ENCODE results near the gene RBKS.

Gene RBKS

GRCh38 chr2:27915874-27916273 is 25.7 kb upstream of the RBKS start:
- H3K79me2 ChIP-seq (ENCODE audit: low read length): no peaks in the 10 kb centered on the region
- H3K9me3 ChIP-seq (ENCODE audit: insufficient read depth, low read length): no peaks in the 10 kb centered on the region
- no peak overlapping the region for H3K27ac ChIP-seq (ENCODE audit: low read length)
- no peaks in the 10 kb centered on the region for H3K36me3 ChIP-seq (replicated peaks; ENCODE audit: low read depth, low read length)
- H3K4me2 ChIP-seq (ENCODE audit: low read length): no peak overlapping the region
- H3K27me3 ChIP-seq (ENCODE audit: low read depth, low read length): no peaks in the 10 kb centered on the region
- TF ChIP-seq CTCF (IDR thresholded peaks at IDR 0.05; ENCODE audit: low read depth, low read length) (no peak), EZH2phosphoT487 (IDR thresholded peaks at IDR 0.05; ENCODE audit: low read depth) (no peak)
- H4K20me1 ChIP-seq (ENCODE audit: insufficient read depth, low read length): no peaks in the 10 kb centered on the region
- H2AFZ ChIP-seq (ENCODE audit: low read depth, low read length): no peak overlapping the region
- H3K9ac ChIP-seq (ENCODE audit: low read length): no peak overlapping the region
- H3K4me3 ChIP-seq (ENCODE audit: low read length): no peak overlapping the region
- H3K4me1 ChIP-seq (ENCODE audit: low read length): no peaks in the 10 kb centered on the region

GRCh38 chr2:27915191-27915590 is 25.0 kb upstream of the RBKS start:
- no peak overlapping the region for H3K4me2 ChIP-seq (ENCODE audit: low read length)
- no peak overlapping the region for H3K4me3 ChIP-seq (ENCODE audit: low read length)
- no peak overlapping the region for H2AFZ ChIP-seq (ENCODE audit: low read depth, low read length)
- H4K20me1 ChIP-seq (ENCODE audit: insufficient read depth, low read length): no peaks in the 10 kb centered on the region
- no peak overlapping the region for H3K27ac ChIP-seq (ENCODE audit: low read length)
- no peaks in the 10 kb centered on the region for H3K27me3 ChIP-seq (ENCODE audit: low read depth, low read length)
- H3K4me1 ChIP-seq (ENCODE audit: low read length): no peaks in the 10 kb centered on the region
- H3K36me3 ChIP-seq (replicated peaks; ENCODE audit: low read depth, low read length): no peaks in the 10 kb centered on the region
- TF ChIP-seq EZH2phosphoT487 (IDR thresholded peaks at IDR 0.05; ENCODE audit: low read depth) (no peak), CTCF (IDR thresholded peaks at IDR 0.05; ENCODE audit: low read depth, low read length) (no peak)
- H3K79me2 ChIP-seq (ENCODE audit: low read length): no peaks in the 10 kb centered on the region
- no peaks in the 10 kb centered on the region for H3K9me3 ChIP-seq (ENCODE audit: insufficient read depth, low read length)
- H3K9ac ChIP-seq (ENCODE audit: low read length): no peak overlapping the region

GRCh38 chr2:27914805-27915175 is 24.6 kb upstream of the RBKS start:
- no peaks in the 10 kb centered on the region for H3K27me3 ChIP-seq (ENCODE audit: low read depth, low read length)
- no peak overlapping the region for H3K27ac ChIP-seq (ENCODE audit: low read length)
- TF ChIP-seq CTCF (IDR thresholded peaks at IDR 0.05; ENCODE audit: low read depth, low read length) (no peak), EZH2phosphoT487 (IDR thresholded peaks at IDR 0.05; ENCODE audit: low read depth) (no peak)
- H2AFZ ChIP-seq (ENCODE audit: low read depth, low read length): no peak overlapping the region
- no peak overlapping the region for H3K4me3 ChIP-seq (ENCODE audit: low read length)
- H3K9me3 ChIP-seq (ENCODE audit: insufficient read depth, low read length): no peaks in the 10 kb centered on the region
- H3K36me3 ChIP-seq (replicated peaks; ENCODE audit: low read depth, low read length): no peaks in the 10 kb centered on the region
- no peak overlapping the region for H3K4me2 ChIP-seq (ENCODE audit: low read length)
- H3K4me1 ChIP-seq (ENCODE audit: low read length): no peaks in the 10 kb centered on the region
- H3K79me2 ChIP-seq (ENCODE audit: low read length): no peaks in the 10 kb centered on the region
- no peaks in the 10 kb centered on the region for H4K20me1 ChIP-seq (ENCODE audit: insufficient read depth, low read length)
- no peak overlapping the region for H3K9ac ChIP-seq (ENCODE audit: low read length)

GRCh38 chr2:27914041-27914804 is 24.0 kb upstream of the RBKS start:
- H3K36me3 ChIP-seq (replicated peaks; ENCODE audit: low read depth, low read length): no peaks in the 10 kb centered on the region

More at GRCh38 chr2:27914041-27914804, 24.0 kb upstream of the RBKS start:
- Histone ChIP-seq H2AFZ (ENCODE audit: low read depth, low read length) (no peak overlapping the region), H4K20me1 (ENCODE audit: insufficient read depth, low read length) (no peaks in the 10 kb centered on the region), H3K4me2 (ENCODE audit: low read length) (no peak overlapping the region), H3K9me3 (ENCODE audit: insufficient read depth, low read length) (no peaks in the 10 kb centered on the region), H3K9ac (ENCODE audit: low read length) (no peak overlapping the region), H3K27me3 (ENCODE audit: low read depth, low read length) (no peaks in the 10 kb centered on the region), H3K27ac (ENCODE audit: low read length) (no peak overlapping the region), H3K4me3 (ENCODE audit: low read length) (no peak overlapping the region), H3K4me1 (ENCODE audit: low read length) (no peaks in the 10 kb centered on the region), H3K79me2 (ENCODE audit: low read length) (no peaks in the 10 kb centered on the region)
- TF ChIP-seq EZH2phosphoT487 (IDR thresholded peaks at IDR 0.05; ENCODE audit: low read depth) (no peak), CTCF (IDR thresholded peaks at IDR 0.05; ENCODE audit: low read depth, low read length) (no peak)
